Keratinocyte (primary cell): Measurements from ENCODE around the gene EEA1.

Experiments used
- CTCF ChIP-seq, 3 experiments: IDR thresholded peaks in 1 of 3; conservative IDR thresholded peaks in 1 of 3; optimal IDR thresholded peaks in 1 of 3; 2 replicates in 2 of 3; 3 replicates in 1 of 3; pipeline versions ENCODE3 to v1.5.1; 2011; ENCODE audit warnings: low read length in 3 of 3, mild to moderate bottlenecking in 3 of 3, moderate library complexity in 2 of 3, control low read depth in 1 of 3, inconsistent platforms in 1 of 3; ENCODE audit not compliant: insufficient read depth in 2 of 3; ENCODE audit errors: extremely low read depth in 1 of 3
- EZH2 ChIP-seq: IDR thresholded peaks from one replicate; pipeline ENCODE4 v1.6.1; 2012; ENCODE audit warnings: inconsistent platforms, mild to moderate bottlenecking, low read length, moderate library complexity

GRCh38 chr12:92863251-92863650 is 65.8 kb downstream of the EEA1 start:
- no peak for TF ChIP-seq CTCF (optimal IDR thresholded peaks at IDR 0.05 in 1 of 3, IDR thresholded peaks at IDR 0.05 in 1 of 3, conservative IDR thresholded peaks at IDR 0.05 in 1 of 3; ENCODE audit: extremely low read depth in 1 of 3, insufficient read depth in 2 of 3, low read length in 3 of 3)
- TF ChIP-seq EZH2: no peak
